Fibroblast of pulmonary artery (primary cell): ENCODE data around the gene CA10.

Source experiments
- DNase-seq: peaks from one replicate; pipeline ENCODE4 v3.0.0-alpha.2; 2010; ENCODE audit warnings: low read depth
- H3K4me3 ChIP-seq: replicated peaks from 2 replicates; pipeline ENCODE4 v1.5.1; 2011; ENCODE audit warnings: low read depth, mild to moderate bottlenecking, control low read depth, low read length, moderate library complexity
- TF ChIP-seq, protein P1 (sequence below): IDR thresholded peaks from 2 replicates; pipeline ENCODE4 v1.5.1; 2011; ENCODE audit warnings: mild to moderate bottlenecking, control low read depth, low read length, inconsistent platforms; ENCODE audit errors: missing control alignments

The CA10 gene

GRCh38 chr17:51643702-51644490 is 514.6 kb downstream of the CA10 start:
- TF ChIP-seq, protein P1, sequence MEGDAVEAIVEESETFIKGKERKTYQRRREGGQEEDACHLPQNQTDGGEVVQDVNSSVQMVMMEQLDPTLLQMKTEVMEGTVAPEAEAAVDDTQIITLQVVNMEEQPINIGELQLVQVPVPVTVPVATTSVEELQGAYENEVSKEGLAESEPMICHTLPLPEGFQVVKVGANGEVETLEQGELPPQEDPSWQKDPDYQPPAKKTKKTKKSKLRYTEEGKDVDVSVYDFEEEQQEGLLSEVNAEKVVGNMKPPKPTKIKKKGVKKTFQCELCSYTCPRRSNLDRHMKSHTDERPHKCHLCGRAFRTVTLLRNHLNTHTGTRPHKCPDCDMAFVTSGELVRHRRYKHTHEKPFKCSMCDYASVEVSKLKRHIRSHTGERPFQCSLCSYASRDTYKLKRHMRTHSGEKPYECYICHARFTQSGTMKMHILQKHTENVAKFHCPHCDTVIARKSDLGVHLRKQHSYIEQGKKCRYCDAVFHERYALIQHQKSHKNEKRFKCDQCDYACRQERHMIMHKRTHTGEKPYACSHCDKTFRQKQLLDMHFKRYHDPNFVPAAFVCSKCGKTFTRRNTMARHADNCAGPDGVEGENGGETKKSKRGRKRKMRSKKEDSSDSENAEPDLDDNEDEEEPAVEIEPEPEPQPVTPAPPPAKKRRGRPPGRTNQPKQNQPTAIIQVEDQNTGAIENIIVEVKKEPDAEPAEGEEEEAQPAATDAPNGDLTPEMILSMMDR, result no peak
- no peak overlapping the region for H3K4me3 ChIP-seq
- no peak for DNase-seq

DNA sequence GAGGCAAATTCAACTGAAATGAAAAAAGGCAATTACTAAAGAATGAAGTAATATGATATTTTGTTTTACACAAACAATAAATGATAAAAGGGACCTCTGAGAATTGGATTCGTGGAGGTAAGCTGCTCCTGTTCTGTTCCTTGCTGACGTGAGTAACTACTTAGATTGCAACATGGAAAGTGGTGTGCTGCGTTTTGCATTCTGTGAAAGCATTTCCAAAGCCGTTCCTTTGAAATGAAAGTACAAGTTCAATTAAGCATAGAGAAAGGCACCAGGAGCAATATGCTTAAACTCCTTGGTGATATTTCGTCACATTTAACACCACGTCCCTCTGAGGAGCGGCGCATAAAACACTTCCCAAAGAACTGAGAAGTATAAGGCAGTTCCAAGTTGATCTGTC is 516.5 kb downstream of the CA10 start:
- TF ChIP-seq, protein P1, result no peak
- H3K4me3 ChIP-seq, result no peak overlapping the region
- no peak for DNase-seq

DNA sequence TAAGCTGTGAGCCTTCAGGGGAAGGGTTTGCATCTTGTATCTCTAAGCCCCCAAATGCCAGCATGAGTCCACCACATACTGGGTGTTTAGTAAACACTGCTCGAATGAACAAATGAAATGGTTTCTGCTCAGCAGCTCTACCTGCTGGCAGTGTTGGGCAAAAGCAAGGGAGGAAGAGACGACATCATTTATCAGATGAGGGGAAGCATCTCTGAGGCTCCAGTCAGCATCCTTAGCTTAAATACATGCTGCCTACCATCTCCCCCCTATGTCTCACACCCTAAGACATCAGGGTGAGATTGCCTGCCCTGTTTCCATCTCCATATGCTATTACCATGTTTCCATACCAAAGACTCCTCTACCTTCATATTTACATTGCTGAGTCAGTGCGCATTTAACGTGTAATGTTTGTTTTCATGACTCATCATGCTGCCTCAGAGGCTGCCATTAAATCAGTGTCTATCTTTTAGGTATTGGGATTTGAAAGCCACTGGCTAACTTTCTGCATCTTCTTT is 518.3 kb downstream of the CA10 start:
- TF ChIP-seq, protein P1, result no peak
- no peak overlapping the region for H3K4me3 ChIP-seq
- no peak for DNase-seq

DNA sequence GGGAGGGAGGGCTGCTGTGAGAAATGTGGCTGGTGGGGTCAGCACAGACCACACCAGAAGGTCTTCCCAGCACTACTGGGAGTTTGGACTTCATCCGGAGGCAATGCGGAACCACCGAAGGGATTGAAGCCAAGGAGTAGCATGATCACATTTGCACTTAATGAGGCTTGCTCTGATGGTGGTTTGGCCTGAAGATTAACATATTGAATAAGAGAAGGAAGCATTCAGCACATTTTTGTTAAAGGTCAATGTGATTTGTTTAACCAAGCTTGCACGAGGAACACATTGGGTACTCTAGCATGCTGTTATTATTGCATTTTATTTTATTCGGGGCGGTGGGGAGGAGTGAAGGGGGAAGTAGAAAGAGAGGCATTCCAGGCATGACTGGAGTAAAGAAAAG is 519.5 kb downstream of the CA10 start:
- no peak for DNase-seq
- H3K4me3 ChIP-seq, result no peak overlapping the region
- TF ChIP-seq, protein P1, result no peak

GRCh38 chr17:51636291-51636690 is 522.2 kb downstream of the CA10 start:
- H3K4me3 ChIP-seq, result no peak overlapping the region
- TF ChIP-seq, protein P1, result no peak
- DNase-seq, result no peak

DNA sequence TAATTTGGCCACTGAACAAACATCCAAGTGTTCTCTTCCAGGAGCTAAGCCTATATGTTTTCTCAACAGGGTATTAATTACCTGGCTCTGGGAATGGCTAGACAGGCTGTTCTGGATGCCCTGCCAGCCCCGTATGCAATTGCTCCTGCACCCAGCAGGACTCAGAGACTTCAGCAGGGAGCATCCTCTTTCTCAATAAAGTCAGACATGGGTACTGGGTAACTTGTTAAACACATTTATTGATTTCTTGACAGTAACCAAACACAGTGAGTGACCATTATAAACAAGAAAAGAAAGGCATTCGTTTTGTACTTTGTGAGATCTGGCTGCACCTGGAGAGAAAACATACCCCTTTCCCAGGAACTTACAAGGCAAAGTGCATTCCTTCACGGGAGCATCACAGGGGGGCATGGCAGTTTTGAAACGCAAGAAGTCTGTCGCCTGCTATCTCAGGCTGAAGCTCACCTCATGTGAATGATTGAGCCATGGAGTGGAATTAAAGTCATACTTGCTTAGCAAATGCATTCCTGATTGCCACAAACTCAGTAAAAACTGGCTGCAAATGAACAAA is 528.3 kb downstream of the CA10 start:
- TF ChIP-seq, protein P1, result no peak
- no peak for DNase-seq
- H3K4me3 ChIP-seq, result no peak overlapping the region
